ENCODE results near the gene C1orf226. TPM values are rescaled to one million over a fixed set of nuclear protein-coding genes. Genes with fewer than 3 reads are reported as not detected.

C1orf226 gene, protein sequence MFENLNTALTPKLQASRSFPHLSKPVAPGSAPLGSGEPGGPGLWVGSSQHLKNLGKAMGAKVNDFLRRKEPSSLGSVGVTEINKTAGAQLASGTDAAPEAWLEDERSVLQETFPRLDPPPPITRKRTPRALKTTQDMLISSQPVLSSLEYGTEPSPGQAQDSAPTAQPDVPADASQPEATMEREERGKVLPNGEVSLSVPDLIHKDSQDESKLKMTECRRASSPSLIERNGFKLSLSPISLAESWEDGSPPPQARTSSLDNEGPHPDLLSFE
- total RNA-seq (2022; extraction: Qiagen RNA extraction) = 0.70 to 0.93 TPM (median 0.79 TPM) in 5 replicates

GRCh38 chr1:162381383-162381782, at the start of gene C1orf226:
Gene C1orf226 (plus strand): TSS chr1:162381728. CDS start chr1:162381902, 174 bp downstream.

DNA sequence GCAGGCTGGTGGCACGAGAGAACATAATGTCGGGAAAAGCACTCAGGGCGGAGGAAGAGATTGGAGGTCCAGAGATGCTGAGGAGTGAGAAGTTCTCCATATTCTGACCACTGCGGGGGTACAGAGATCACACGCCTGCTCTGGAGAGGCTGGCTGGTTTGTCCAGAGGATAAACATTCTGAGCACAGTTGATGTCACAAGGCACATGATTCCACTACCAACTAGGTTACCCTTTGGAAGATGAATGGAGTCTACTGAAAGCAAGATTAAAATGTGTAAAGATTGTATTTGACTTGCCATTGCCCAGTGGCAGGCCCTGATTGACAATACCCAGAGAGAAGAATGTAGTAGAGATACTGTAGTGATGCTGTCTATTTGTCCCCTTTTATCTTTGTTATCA, 4.8 kb upstream of the C1orf226 start, which contains the start of gene SPATA46:
Gene SPATA46 (minus strand): TSS at position 164 of the 400 bp plus-strand sequence. CDS start 64 bp downstream, at position 100.

DNA sequence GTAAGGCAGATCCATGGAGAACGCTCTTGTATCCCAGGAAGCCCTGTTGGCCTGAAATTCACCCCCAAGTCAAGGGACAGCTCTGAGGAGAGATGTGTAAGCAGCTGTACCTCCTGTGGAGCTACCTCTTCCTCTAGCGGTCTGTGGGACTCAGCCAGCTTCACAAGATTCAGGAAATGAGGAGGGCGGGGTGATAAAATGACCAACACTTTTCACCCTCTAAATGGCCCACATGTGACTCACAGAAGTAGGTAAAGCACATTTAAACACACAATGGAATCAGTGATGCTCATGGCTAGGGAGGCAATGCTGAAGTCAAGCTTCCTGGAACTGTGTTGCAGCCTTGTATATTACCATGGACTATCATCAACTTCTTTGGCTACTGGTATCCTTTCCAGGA, 30.5 kb downstream of the C1orf226 start, which contains the start of gene SH2D1B:
Gene SH2D1B (minus strand): TSS at position 135 of the 400 bp plus-strand sequence. CDS start 120 bp downstream, at position 15.

Other genes starting within 250 kb of the C1orf226 start
- gene SPATA46, start 4.9 kb upstream of the C1orf226 start, total RNA-seq (2022; extraction: Qiagen RNA extraction) = not detected in 5 replicates
- 0.06 to 0.15 TPM (median 0.12 TPM) in 5 replicates for gene SH2D1B, start 30.4 kb downstream of the C1orf226 start, total RNA-seq (2022; extraction: Qiagen RNA extraction)
- gene UHMK1, start 116.1 kb downstream of the C1orf226 start, total RNA-seq (2022; extraction: Qiagen RNA extraction) = 13.6 to 24.9 TPM (median 19.5 TPM) in 5 replicates
- 26.2 to 39.5 TPM (median 31.7 TPM) in 5 replicates for gene UAP1, start 180.0 kb downstream of the C1orf226 start, total RNA-seq (2022; extraction: Qiagen RNA extraction)